ENCODE measurements around the gene SYT7.

GRCh38 chr11:61515686-61516085 is 65.2 kb downstream of the SYT7 start:
- TF ChIP-seq STAT3 (IDR thresholded peaks at IDR 0.05; ENCODE audit: low read depth, low read length) (no peak), GABPA (IDR thresholded peaks at IDR 0.05; ENCODE audit: low read depth) (no peak), CBX5 (IDR thresholded peaks at IDR 0.05; ENCODE audit: low read depth) (no peak), POLR2AphosphoS5 (IDR thresholded peaks at IDR 0.05; ENCODE audit: low read length) (no peak)

Measured in GM12878 (cell line).